Suprapubic skin (tissue), 4 donors: ENCODE results near the gene VAT1.

Experiments
- EP300 ChIP-seq: sonication (generic); formaldehyde crosslinking; IDR thresholded peaks from one replicate; pipeline ENCODE4 v1.6.1; 2017; ENCODE audit warnings: antibody characterized with exemption
- POLR2A ChIP-seq, 2 donors: fragments of 450-650 bp; IDR thresholded peaks; one replicate each; pipeline ENCODE4 v1.6.1; 2017; ENCODE audit warnings: antibody characterized with exemption in 2 of 2, mild to moderate bottlenecking in 2 of 2, moderate library complexity in 2 of 2
- POLR2AphosphoS5 ChIP-seq, 3 donors: sonication (generic); formaldehyde crosslinking; IDR thresholded peaks; one replicate each; pipeline ENCODE4 v1.6.1; 2017; ENCODE audit warnings: antibody characterized with exemption in 3 of 3
- TF ChIP-seq, protein P1 (sequence below), 2 donors: fragments of 200-600 bp in 1 of 2; fragments of 450-650 bp in 1 of 2; sonication (generic) in 1 of 2; IDR thresholded peaks; one replicate each; pipeline ENCODE4 v1.5.1; 2016 to 2019; ENCODE audit warnings: antibody characterized with exemption in 2 of 2, mild to moderate bottlenecking in 1 of 2, moderate library complexity in 1 of 2

DNA sequence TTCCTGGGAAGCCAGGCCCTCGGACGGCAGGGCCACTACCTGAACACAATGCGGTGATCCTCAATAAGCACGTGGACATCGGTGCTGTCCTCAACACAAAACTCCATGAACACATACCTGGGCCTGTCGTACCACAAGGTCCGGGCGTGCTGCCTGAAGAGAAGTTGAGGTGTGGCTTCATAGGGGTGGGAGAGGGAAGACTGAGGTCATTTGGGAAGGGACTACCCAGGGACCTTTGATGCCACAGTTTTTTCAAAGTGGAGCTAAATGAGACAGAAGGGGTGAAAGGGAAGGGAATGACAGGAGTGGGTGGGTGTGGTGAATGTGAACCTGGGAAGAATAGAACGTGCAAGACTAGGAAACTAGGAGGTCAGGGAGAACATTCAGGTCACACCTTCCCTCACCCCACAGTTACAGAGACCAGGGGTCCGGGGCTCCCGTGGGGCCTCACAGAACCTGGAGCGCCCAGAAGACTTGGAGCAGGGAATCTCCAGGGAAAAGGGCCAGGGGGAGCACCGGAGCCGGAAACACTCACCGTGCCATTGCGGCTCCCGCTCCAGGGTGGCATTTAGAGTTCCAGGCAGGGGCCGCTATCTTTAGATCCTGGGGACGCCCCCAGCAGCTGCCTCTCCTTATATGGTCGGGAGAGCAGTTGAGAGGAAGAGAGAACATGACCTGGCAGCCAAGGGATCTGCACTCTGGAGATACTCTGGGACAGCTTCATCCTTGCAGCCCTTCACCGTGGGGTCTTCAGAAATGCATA is 42.5 kb downstream of the VAT1 start, which contains the start of gene PTGES3L:
- TF ChIP-seq, protein P1, sequence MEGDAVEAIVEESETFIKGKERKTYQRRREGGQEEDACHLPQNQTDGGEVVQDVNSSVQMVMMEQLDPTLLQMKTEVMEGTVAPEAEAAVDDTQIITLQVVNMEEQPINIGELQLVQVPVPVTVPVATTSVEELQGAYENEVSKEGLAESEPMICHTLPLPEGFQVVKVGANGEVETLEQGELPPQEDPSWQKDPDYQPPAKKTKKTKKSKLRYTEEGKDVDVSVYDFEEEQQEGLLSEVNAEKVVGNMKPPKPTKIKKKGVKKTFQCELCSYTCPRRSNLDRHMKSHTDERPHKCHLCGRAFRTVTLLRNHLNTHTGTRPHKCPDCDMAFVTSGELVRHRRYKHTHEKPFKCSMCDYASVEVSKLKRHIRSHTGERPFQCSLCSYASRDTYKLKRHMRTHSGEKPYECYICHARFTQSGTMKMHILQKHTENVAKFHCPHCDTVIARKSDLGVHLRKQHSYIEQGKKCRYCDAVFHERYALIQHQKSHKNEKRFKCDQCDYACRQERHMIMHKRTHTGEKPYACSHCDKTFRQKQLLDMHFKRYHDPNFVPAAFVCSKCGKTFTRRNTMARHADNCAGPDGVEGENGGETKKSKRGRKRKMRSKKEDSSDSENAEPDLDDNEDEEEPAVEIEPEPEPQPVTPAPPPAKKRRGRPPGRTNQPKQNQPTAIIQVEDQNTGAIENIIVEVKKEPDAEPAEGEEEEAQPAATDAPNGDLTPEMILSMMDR (IDR thresholded peaks at IDR 0.05): no peak
- TF ChIP-seq EP300: no peak
- TF ChIP-seq POLR2AphosphoS5 (IDR thresholded peaks at IDR 0.05): no peak
- TF ChIP-seq POLR2A (IDR thresholded peaks at IDR 0.05): no peak
